A549 (cell line): ENCODE measurements around the gene PKN1.

ENCODE experiments used
- CHD2 ChIP-seq: fragments of 150-350 bp; IDR thresholded peaks from 2 replicates; pipeline ENCODE4 v1.6.1; 2014; ENCODE audit warnings: low read length; ENCODE audit not compliant: partially characterized antibody
- HOXB13 ChIP-seq: fragments of 250-450 bp; sonication (Bioruptor Pico); IDR thresholded peaks from 2 replicates; pipeline ENCODE4 v1.5.0; 2020; ENCODE audit warnings: low read depth, mild to moderate bottlenecking, moderate library complexity
- MYC ChIP-seq: IDR thresholded peaks from 2 replicates; pipeline ENCODE4 v1.6.1; 2012; ENCODE audit warnings: mild to moderate bottlenecking, inconsistent platforms, low read length, improper control_type of control experiment, borderline replicate concordance
- PHF8 ChIP-seq: fragments of 200-600 bp; sonication (generic); IDR thresholded peaks from 2 replicates; pipeline ENCODE4 v1.6.1; 2016; ENCODE audit warnings: low read depth, mild to moderate bottlenecking, antibody characterized with exemption, moderate library complexity, borderline replicate concordance
- POLR2A ChIP-seq: IDR thresholded peaks from 2 replicates; pipeline ENCODE4 v1.6.1; 2012; ENCODE audit warnings: mild to moderate bottlenecking, low read length
- POLR2AphosphoS2 ChIP-seq: conservative IDR thresholded peaks from 2 replicates; pipeline ENCODE4 v1.6.1; 2012; ENCODE audit warnings: low read length, improper control_type of control experiment, inconsistent platforms
- RAD21 ChIP-seq, 2 experiments: fragments of >200 bp in 1 of 2; sonication (Bioruptor Twin) in 1 of 2; formaldehyde crosslinking in 1 of 2; IDR thresholded peaks in 1 of 2; conservative IDR thresholded peaks in 1 of 2; 2 replicates in 1 of 2; 3 replicates in 1 of 2; pipeline ENCODE4 v1.6.1; 2012 to 2018; ENCODE audit warnings: inconsistent platforms in 1 of 2
- RCOR1 ChIP-seq: fragments of 150-350 bp; IDR thresholded peaks from 2 replicates; pipeline ENCODE4 v1.6.1; 2014; ENCODE audit warnings: antibody characterized with exemption, low read length, low read depth
- REST ChIP-seq: fragments of 200-600 bp; sonication (generic); IDR thresholded peaks from 2 replicates; pipeline ENCODE4 v1.6.1; 2016; ENCODE audit warnings: antibody characterized with exemption, mild to moderate bottlenecking, moderate library complexity
- SMC3 ChIP-seq: fragments of >200 bp; sonication (Bioruptor Twin); formaldehyde crosslinking; IDR thresholded peaks from 3 replicates; pipeline ENCODE4 v1.6.1; 2018; ENCODE audit warnings: inconsistent platforms
- ZFP36 ChIP-seq: fragments of 450-650 bp; IDR thresholded peaks from 2 replicates; pipeline ENCODE4 v1.6.1; 2014; ENCODE audit warnings: borderline replicate concordance; ENCODE audit not compliant: partially characterized antibody
- TF ChIP-seq, protein P1 (sequence below): fragments of >200 bp; sonication (Bioruptor Twin); formaldehyde crosslinking; IDR thresholded peaks from 3 replicates; pipeline ENCODE4 v1.5.1; 2016

GRCh38 chr19:14412324-14412995 is 20.6 kb upstream of the PKN1 start:
- TF ChIP-seq CHD2 (no peak), POLR2AphosphoS2 (no peak), ZFP36 (no peak), RCOR1 (no peak), HOXB13 (CRISPR knock-in tag) (no peak), PHF8 (no peak), RAD21 (conservative IDR thresholded peaks at IDR 0.05 in 1 of 2, IDR thresholded peaks at IDR 0.05 in 1 of 2) (no peak), SMC3 (no peak), REST (no peak), MYC (no peak), POLR2A (no peak)
- TF ChIP-seq, protein P1, sequence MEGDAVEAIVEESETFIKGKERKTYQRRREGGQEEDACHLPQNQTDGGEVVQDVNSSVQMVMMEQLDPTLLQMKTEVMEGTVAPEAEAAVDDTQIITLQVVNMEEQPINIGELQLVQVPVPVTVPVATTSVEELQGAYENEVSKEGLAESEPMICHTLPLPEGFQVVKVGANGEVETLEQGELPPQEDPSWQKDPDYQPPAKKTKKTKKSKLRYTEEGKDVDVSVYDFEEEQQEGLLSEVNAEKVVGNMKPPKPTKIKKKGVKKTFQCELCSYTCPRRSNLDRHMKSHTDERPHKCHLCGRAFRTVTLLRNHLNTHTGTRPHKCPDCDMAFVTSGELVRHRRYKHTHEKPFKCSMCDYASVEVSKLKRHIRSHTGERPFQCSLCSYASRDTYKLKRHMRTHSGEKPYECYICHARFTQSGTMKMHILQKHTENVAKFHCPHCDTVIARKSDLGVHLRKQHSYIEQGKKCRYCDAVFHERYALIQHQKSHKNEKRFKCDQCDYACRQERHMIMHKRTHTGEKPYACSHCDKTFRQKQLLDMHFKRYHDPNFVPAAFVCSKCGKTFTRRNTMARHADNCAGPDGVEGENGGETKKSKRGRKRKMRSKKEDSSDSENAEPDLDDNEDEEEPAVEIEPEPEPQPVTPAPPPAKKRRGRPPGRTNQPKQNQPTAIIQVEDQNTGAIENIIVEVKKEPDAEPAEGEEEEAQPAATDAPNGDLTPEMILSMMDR, result no peak
